Tibial nerve (tissue), 4 donors: Measurements from ENCODE around the gene SEMA6A. TPM values are rescaled to one million over a fixed set of nuclear protein-coding genes. Genes with fewer than 3 reads are reported as not detected.

Experiments used
- DNase-seq, 2 donors: peaks; one replicate each; pipeline ENCODE4 v3.0.0-alpha.2; 2019; ENCODE audit warnings: low spot score in 2 of 2
- H3K27ac ChIP-seq, 4 donors: fragments of 200-600 bp; sonication (generic) in 3 of 4; one replicate each; pipeline ENCODE4 v1.5.1; 2017 to 2019; ENCODE audit warnings: mild to moderate bottlenecking in 1 of 4
- H3K27me3 ChIP-seq, 2 donors: fragments of 200-600 bp; sonication (generic) in 1 of 2; one replicate each; pipeline versions ENCODE4 v1.5.1 to v1.6.0; 2017 to 2019
- H3K36me3 ChIP-seq, 3 donors: fragments of 200-600 bp; sonication (generic); one replicate each; pipeline ENCODE4 v1.5.1; 2018 to 2019
- H3K4me1 ChIP-seq, 4 donors: fragments of 200-600 bp; sonication (generic) in 3 of 4; one replicate each; pipeline ENCODE4 v1.5.1; 2017 to 2019
- H3K4me3 ChIP-seq, 4 donors: fragments of 200-600 bp; sonication (generic) in 3 of 4; one replicate each; pipeline ENCODE4 v1.5.1; 2017 to 2019; ENCODE audit warnings: mild to moderate bottlenecking in 1 of 4, moderate library complexity in 1 of 4
- H3K9me3 ChIP-seq, 4 donors: fragments of 200-600 bp; sonication (generic) in 3 of 4; one replicate each; pipeline ENCODE4 v1.5.1; 2017 to 2019
- EP300 ChIP-seq, 2 donors: sonication (generic); formaldehyde crosslinking; IDR thresholded peaks; one replicate each; pipeline ENCODE4 v1.6.1; 2017; ENCODE audit warnings: antibody characterized with exemption in 2 of 2, mild to moderate bottlenecking in 1 of 2
- POLR2A ChIP-seq, 2 donors: fragments of 450-650 bp; IDR thresholded peaks; one replicate each; pipeline ENCODE4 v1.6.1; 2017; ENCODE audit warnings: antibody characterized with exemption in 2 of 2, mild to moderate bottlenecking in 2 of 2, moderate library complexity in 2 of 2
- WGBS, 2 donors: methylation state at CpG; one replicate each; pipeline ENCODE4 v1.1.5; 2018; 5-methylcytosine and 5-hydroxymethylcytosine counted together
- total RNA-seq, 4 donors: library from RNA; depleted of rRNA; stranded (reverse); fragments of >200 nt; gene quantifications; one replicate each; pipeline ENCODE4 v1.1.0, GENCODE V29; 2016
- TF ChIP-seq, protein P1 (sequence below), 5 experiments: fragments of 200-600 bp in 3 of 5; fragments of 450-650 bp in 2 of 5; sonication (generic) in 3 of 5; IDR thresholded peaks; one replicate each; pipeline ENCODE4 v1.5.1; 2016 to 2019; ENCODE audit warnings: antibody characterized with exemption in 5 of 5, mild to moderate bottlenecking in 3 of 5, moderate library complexity in 2 of 5

The SEMA6A gene
- total RNA-seq, 4 donors from 2014 or later, result 13.6 to 25.1 (median 21.4) TPM

DNA sequence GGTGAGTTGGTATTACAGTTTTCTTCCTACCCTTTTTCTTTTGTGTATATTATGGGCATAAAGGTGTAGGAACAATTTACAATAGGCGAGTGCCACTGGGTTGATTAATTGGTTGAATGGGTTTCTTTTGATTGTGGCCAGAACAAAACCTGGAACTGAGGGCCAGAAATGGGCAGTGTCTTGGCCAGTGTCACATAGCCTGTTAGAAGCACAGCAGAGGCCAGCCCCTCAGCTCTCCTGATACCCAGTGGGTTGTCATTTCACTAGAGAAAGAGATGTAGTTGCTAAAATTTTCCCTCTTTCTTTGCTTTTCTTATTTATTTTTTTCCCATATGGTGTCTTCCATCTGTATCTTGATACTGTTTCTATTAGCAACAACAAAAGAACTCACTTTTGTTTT, 38.8 kb upstream of the SEMA6A start:
- Histone ChIP-seq H3K36me3 (no peaks in the 10 kb centered on the region), H3K9me3 (no peaks in the 10 kb centered on the region), H3K4me1 (no peaks in the 10 kb centered on the region), H3K4me3 (no peak overlapping the region), H3K27me3 (no peaks in the 10 kb centered on the region), H3K27ac (no peak overlapping the region)
- TF ChIP-seq EP300 (IDR thresholded peaks at IDR 0.05) (no peak), POLR2A (IDR thresholded peaks at IDR 0.05) (no peak)
- TF ChIP-seq, protein P1, sequence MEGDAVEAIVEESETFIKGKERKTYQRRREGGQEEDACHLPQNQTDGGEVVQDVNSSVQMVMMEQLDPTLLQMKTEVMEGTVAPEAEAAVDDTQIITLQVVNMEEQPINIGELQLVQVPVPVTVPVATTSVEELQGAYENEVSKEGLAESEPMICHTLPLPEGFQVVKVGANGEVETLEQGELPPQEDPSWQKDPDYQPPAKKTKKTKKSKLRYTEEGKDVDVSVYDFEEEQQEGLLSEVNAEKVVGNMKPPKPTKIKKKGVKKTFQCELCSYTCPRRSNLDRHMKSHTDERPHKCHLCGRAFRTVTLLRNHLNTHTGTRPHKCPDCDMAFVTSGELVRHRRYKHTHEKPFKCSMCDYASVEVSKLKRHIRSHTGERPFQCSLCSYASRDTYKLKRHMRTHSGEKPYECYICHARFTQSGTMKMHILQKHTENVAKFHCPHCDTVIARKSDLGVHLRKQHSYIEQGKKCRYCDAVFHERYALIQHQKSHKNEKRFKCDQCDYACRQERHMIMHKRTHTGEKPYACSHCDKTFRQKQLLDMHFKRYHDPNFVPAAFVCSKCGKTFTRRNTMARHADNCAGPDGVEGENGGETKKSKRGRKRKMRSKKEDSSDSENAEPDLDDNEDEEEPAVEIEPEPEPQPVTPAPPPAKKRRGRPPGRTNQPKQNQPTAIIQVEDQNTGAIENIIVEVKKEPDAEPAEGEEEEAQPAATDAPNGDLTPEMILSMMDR (IDR thresholded peaks at IDR 0.05), result no peak
- no peak for DNase-seq
- WGBS, 2 donors, result 68 to 79% methylated on average over 1 of the region's 1 CpG

DNA sequence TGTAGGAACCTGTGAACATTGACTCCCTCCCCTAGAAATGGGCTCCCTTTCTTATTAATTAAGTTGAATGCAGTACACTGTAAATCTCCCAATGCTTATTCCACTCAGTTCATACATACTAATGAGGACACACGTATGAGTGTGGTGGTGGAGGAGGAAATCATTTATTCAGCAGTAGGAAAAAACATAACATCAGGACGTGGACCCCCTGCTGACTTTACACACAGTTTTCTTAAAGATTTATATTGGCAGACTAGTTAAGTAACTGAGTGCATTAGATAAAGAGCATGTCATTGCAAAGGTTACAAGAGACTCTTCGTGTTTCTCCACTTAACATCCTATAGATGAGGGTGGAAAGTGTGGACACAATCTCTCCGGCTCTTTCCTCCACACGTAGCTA, 37.8 kb upstream of the SEMA6A start:
- no peaks in the 10 kb centered on the region for H3K27me3 ChIP-seq
- H3K27ac ChIP-seq, result no peak overlapping the region
- no peaks in the 10 kb centered on the region for H3K36me3 ChIP-seq
- no peaks in the 10 kb centered on the region for H3K4me1 ChIP-seq
- WGBS, 2 donors, result 90 to 92% methylated on average over 5 of the region's 5 CpGs
- no peak for DNase-seq
- no peaks in the 10 kb centered on the region for H3K9me3 ChIP-seq
- TF ChIP-seq POLR2A (IDR thresholded peaks at IDR 0.05) (no peak), EP300 (IDR thresholded peaks at IDR 0.05) (no peak)
- TF ChIP-seq, protein P1 (IDR thresholded peaks at IDR 0.05), result no peak
- H3K4me3 ChIP-seq, result no peak overlapping the region

DNA sequence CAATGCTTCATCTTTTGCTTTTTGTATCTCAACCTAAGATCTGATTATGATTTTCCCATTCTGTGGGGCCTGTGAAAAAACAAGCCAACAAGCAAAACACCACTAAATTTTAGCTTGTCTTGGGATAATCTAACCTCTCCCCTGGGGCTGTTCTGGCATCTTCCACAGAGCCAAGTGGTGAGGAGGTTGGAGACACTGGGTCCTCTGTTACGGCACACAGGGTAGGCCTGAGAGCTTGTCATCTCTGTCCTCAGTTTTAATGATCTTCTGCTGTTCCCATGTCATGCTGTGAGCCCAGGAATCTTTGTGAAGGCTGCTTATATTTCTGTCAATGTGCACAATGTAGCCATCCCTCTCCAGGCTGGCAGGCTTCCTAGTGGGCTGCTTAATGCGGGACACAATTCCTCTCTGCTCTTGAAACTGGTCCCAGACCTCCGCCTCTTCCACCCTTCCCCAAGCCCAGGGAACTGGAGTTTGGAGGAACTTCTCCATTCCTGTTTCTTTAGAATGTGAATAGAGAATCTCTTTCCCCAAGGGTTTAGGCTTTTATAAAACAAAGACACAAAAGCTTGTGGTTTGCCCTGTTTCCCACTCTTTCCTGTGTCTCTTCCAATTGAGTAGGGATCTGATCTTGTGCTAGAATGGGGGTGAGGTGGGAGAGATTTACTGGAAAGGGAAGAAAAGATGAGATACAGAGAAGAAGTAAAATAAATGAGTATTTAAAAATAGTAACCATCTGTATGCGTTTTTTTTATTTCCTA, 30.9 kb upstream of the SEMA6A start:
- Histone ChIP-seq H3K9me3 (no peaks in the 10 kb centered on the region), H3K36me3 (no peaks in the 10 kb centered on the region), H3K27me3 (no peaks in the 10 kb centered on the region), H3K27ac (peak overlapping the region in 1 of 4 donors; percentile 52), H3K4me3 (no peak overlapping the region), H3K4me1 (peaks cover 0 to 14% (median 0%) of the 10 kb centered on the region in 4 donors)
- no peak for TF ChIP-seq POLR2A (IDR thresholded peaks at IDR 0.05)
- no peak for TF ChIP-seq EP300 (IDR thresholded peaks at IDR 0.05)
- TF ChIP-seq, protein P1 (IDR thresholded peaks at IDR 0.05), result no peak
- no peak for DNase-seq
- 39 to 42% methylated on average over 4 of the region's 4 CpGs for WGBS, 2 donors

DNA sequence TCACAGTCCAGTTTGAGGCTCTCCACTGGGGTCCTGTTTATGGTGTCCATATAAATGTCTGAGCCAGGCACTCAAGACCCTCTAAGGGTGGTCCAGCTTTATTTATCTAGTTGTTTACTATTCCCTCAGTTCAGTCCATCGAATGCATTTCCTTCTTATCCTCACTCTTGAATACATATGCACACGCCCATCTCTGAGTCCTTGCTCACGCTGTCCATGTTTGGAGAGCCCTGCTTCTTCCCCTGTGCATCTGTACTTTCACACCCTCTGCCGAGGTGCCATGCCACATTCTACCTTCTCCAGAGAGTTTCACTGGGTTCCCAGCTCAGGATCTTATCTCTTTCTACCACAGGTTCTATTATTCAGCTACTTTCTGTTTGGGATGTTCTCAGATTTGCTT, 30.2 kb upstream of the SEMA6A start:
- H3K9me3 ChIP-seq, result no peaks in the 10 kb centered on the region
- no peaks in the 10 kb centered on the region for H3K36me3 ChIP-seq
- no peaks in the 10 kb centered on the region for H3K27me3 ChIP-seq
- DNase-seq, result no peak
- 80 to 86% methylated on average over 4 of the region's 4 CpGs for WGBS, 2 donors
- H3K4me1 ChIP-seq, result peaks cover 0 to 14% (median 0%) of the 10 kb centered on the region in 4 donors
- TF ChIP-seq, protein P1 (IDR thresholded peaks at IDR 0.05), result no peak
- TF ChIP-seq EP300 (IDR thresholded peaks at IDR 0.05) (no peak), POLR2A (IDR thresholded peaks at IDR 0.05) (no peak)
- no peak overlapping the region for H3K27ac ChIP-seq
- H3K4me3 ChIP-seq, result no peak overlapping the region

DNA sequence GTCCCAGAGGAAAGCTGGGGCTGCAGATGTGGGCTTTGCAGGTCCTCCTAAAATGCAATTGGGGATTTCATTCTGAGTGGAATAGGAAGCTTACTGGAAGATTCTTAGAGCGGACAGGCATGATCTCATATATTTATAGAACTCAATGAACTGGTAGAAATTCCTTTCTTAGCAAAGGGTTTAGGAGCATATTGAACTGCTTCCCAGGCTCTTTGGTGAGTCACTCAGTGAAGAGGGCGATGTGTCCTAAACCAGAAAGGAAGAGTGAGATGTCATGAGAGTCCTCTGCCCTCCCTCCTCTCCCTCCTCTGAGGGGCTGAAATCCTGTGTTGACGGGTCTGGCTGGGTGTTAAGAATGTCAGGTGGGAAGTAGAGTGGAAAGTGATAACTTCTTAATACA, 26.3 kb upstream of the SEMA6A start:
- Histone ChIP-seq H3K27me3 (no peaks in the 10 kb centered on the region), H3K4me3 (no peak overlapping the region), H3K9me3 (no peaks in the 10 kb centered on the region), H3K27ac (peak overlapping the region in 2 of 4 donors; percentile 48 to 53), H3K4me1 (peaks cover 0 to 12% (median 0%) of the 10 kb centered on the region in 4 donors), H3K36me3 (no peaks in the 10 kb centered on the region)
- WGBS, 2 donors, result 63 to 79% methylated on average over 3 of the region's 3 CpGs
- DNase-seq, result no peak
- TF ChIP-seq POLR2A (IDR thresholded peaks at IDR 0.05) (no peak), EP300 (IDR thresholded peaks at IDR 0.05) (no peak)
- TF ChIP-seq, protein P1 (IDR thresholded peaks at IDR 0.05), result no peak
